HG03575 (cell line): Measurements from ENCODE around the gene GIMAP7.

Experiments
- ATAC-seq: cut with Tn5 transposase; IDR thresholded peaks from one replicate; pipeline ENCODE4 v1.9.1; 2021; ENCODE audit not compliant: unreplicated experiment, insufficient number of reproducible peaks, low FRiP score; ENCODE audit errors: extremely low read depth

GIMAP7 gene

GRCh38 chr7:150566572-150566971 lies 51.9 kb downstream of the GIMAP7 start:
- ATAC-seq = no peak

GRCh38 chr7:150567169-150567568 lies 52.5 kb downstream of the GIMAP7 start, which contains the start of gene GIMAP4:
Gene GIMAP4, plus strand, starts transcription at chr7:150567390. Its CDS starts 2,512 bp downstream, at chr7:150569902.
- ATAC-seq = no peak

- ATAC-seq = no peak
These were observed 53.2 kb downstream of the GIMAP7 start for GRCh38 chr7:150567871-150568301.

GRCh38 chr7:150568714-150569113 lies 54.0 kb downstream of the GIMAP7 start:
- ATAC-seq = no peak

GRCh38 chr7:150569245-150569955 lies 54.7 kb downstream of the GIMAP7 start:
- ATAC-seq = no peak
